ENCODE results near the gene RBM39.
"Not testable (repeated sequence)": the region's sequence is repeated elsewhere in the genome, so short reads cannot be mapped to it uniquely, and the experiment has no call there.

The RBM39 gene

DNA sequence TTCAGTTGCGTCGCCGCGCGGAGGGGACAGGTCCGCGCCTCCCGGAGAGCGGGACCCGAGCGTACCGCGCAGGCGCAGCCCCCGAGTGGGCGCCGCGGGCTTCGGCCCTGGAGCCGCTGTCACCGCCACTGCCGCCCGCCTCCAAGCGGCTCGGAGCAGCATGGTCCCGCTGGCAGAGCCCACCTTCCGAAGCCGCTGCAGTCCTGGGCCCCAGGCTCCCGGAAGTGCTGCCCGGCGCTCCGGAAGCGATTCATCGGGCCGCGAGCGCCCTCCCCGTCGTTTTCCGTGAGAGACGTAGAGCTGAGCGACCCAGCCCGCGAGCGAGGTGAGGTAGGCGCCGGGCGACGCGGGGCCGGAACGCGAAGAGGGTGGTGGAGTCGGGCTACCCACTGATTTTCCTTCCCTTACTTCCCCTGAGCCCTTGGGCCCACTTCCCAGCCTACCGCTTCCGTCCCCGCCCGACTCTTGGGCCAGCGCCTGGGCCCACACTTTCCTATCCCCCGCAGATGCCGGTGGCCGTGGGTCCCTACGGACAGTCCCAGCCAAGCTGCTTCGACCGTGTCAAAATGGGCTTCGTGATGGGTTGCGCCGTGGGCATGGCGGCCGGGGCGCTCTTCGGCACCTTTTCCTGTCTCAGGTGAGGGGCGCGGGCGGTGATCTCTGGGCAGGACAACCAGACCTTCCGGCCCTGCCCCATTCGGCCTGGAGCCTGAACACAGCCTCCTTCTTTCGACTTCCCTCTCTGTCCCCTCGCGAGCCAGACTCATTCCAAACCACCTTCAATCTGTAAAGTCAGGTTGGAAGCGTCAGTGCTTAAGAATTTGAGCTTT, 42.7 kb downstream of the RBM39 start, which contains the start of the genes NFS1 and ROMO1:
Gene NFS1, minus strand, starts transcription at position 226 of the 830 bp plus-strand sequence. Its CDS starts 64 bp downstream, at position 162.
Gene ROMO1, plus strand, starts transcription at position 279 of the 830 bp plus-strand sequence. Its CDS starts 228 bp downstream, at position 507.
- H3K27ac ChIP-seq (ENCODE audit: low read length), result peak within 1 kb of the TSS; percentile 84
- H3K4me3 ChIP-seq (ENCODE audit: low read length), result peak within 1 kb of the TSS; percentile 94
- peaks cover 39% of the 10 kb centered on the region for H3K36me3 ChIP-seq (ENCODE audit: insufficient read depth, low read depth, low read length)
- no peaks in the 10 kb centered on the region for H3K9me3 ChIP-seq (ENCODE audit: insufficient read depth, low read depth, low read length)
- H3K27me3 ChIP-seq (ENCODE audit: insufficient read depth, low read length), result no peaks in the 10 kb centered on the region
- peak within 1 kb of the TSS; percentile 95 for H3K9ac ChIP-seq (ENCODE audit: low read depth, low read length)
- no peaks in the 10 kb centered on the region for H3K4me1 ChIP-seq (ENCODE audit: insufficient read depth, low read length)

- Histone ChIP-seq H3K36me3 (ENCODE audit: insufficient read depth, low read depth, low read length) (peaks cover 31% of the 10 kb centered on the region), H3K9me3 (ENCODE audit: insufficient read depth, low read depth, low read length) (no peaks in the 10 kb centered on the region), H3K27ac (ENCODE audit: low read length) (no peak overlapping the region), H3K9ac (ENCODE audit: low read depth, low read length) (peak overlapping the region; percentile 95), H3K4me3 (ENCODE audit: low read length) (peak overlapping the region; percentile 94), H3K27me3 (ENCODE audit: insufficient read depth, low read length) (no peaks in the 10 kb centered on the region), H3K4me1 (ENCODE audit: insufficient read depth, low read length) (no peaks in the 10 kb centered on the region)
Measured at GRCh38 chr20:35698298-35699126, 43.5 kb downstream of the RBM39 start.

DNA sequence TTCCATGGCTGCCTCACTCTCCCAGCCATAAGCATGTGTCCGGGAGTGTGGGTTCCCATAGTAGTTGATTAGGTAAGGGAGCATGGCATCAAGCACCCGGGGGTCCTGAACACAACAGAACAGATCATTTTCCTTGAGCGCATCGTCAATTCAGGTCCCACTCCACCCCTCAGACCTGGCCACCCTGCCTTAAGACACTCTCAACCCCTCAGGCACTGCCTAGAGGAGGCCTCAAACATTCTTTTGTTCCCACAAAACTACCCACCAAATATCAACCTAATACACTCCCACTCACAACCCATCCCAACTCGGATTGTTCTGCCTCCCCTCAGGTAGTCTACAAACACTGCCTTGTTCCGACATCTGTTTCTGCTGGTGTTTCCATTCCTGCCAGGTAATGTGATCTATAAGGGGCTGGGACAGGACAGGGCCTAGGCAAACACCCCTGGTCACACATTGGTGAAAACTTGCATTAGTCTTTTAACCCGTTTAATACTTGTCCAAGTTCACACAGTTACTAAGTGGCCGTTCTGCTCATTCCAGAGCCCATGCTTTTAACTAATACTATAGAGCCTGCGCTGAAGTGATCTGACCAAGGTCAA, 44.3 kb downstream of the RBM39 start:
- Histone ChIP-seq H3K9me3 (ENCODE audit: insufficient read depth, low read depth, low read length) (no peaks in the 10 kb centered on the region), H3K27me3 (ENCODE audit: insufficient read depth, low read length) (no peaks in the 10 kb centered on the region), H3K27ac (ENCODE audit: low read length) (no peak overlapping the region), H3K9ac (ENCODE audit: low read depth, low read length) (peak overlapping the region; percentile 95; the same call in 1 of the 2 replicates), H3K4me1 (ENCODE audit: insufficient read depth, low read length) (no peaks in the 10 kb centered on the region), H3K4me3 (ENCODE audit: low read length) (peak overlapping the region; percentile 94), H3K36me3 (ENCODE audit: insufficient read depth, low read depth, low read length) (peaks cover 24% of the 10 kb centered on the region)

GRCh38 chr20:35695978-35696377, 46.1 kb downstream of the RBM39 start:
- no peaks in the 10 kb centered on the region for H3K27me3 ChIP-seq (ENCODE audit: insufficient read depth, low read length)
- no peak overlapping the region for H3K27ac ChIP-seq (ENCODE audit: low read length)
- no peaks in the 10 kb centered on the region for H3K4me1 ChIP-seq (ENCODE audit: insufficient read depth, low read length)
- no peak overlapping the region for H3K9ac ChIP-seq (ENCODE audit: low read depth, low read length)
- H3K4me3 ChIP-seq (ENCODE audit: low read length), result no peak overlapping the region
- peaks cover 9% of the 10 kb centered on the region for H3K36me3 ChIP-seq (ENCODE audit: insufficient read depth, low read depth, low read length)
- no peaks in the 10 kb centered on the region for H3K9me3 ChIP-seq (ENCODE audit: insufficient read depth, low read depth, low read length)

GRCh38 chr20:35695245-35695749, 46.8 kb downstream of the RBM39 start:
- no peaks in the 10 kb centered on the region for H3K27me3 ChIP-seq (ENCODE audit: insufficient read depth, low read length)
- no peaks in the 10 kb centered on the region for H3K9me3 ChIP-seq (ENCODE audit: insufficient read depth, low read depth, low read length)
- no peak overlapping the region for H3K4me3 ChIP-seq (ENCODE audit: low read length)
- H3K36me3 ChIP-seq (ENCODE audit: insufficient read depth, low read depth, low read length), result peaks cover 11% of the 10 kb centered on the region
- H3K27ac ChIP-seq (ENCODE audit: low read length), result no peak overlapping the region
- H3K4me1 ChIP-seq (ENCODE audit: insufficient read depth, low read length), result no peaks in the 10 kb centered on the region
- H3K9ac ChIP-seq (ENCODE audit: low read depth, low read length), result no peak overlapping the region

DNA sequence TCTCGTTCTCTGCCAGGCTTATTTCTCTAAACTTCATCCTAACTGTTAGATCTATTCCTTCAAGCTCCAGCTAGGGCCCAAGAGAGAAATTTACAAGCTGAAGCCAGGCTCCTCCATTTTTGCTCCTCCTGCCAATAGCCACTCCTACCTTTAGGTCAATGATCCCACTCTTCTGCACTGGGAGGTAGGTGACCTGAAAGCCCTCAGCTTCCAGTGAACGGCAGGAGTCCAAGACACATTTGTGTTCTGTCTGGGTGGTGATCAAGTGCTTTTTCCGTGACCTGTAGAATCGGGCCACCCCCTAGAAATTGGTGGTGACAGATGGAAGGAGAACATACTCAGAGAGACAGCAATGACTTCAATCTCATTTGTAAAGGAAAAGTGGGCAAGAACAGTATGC, 51.8 kb downstream of the RBM39 start:
- Histone ChIP-seq H3K9ac (ENCODE audit: low read depth, low read length) (no peak overlapping the region), H3K4me3 (ENCODE audit: low read length) (no peak overlapping the region), H3K4me1 (ENCODE audit: insufficient read depth, low read length) (no peaks in the 10 kb centered on the region), H3K27me3 (ENCODE audit: insufficient read depth, low read length) (no peaks in the 10 kb centered on the region), H3K27ac (ENCODE audit: low read length) (no peak overlapping the region), H3K36me3 (ENCODE audit: insufficient read depth, low read depth, low read length) (peaks cover 25% of the 10 kb centered on the region), H3K9me3 (ENCODE audit: insufficient read depth, low read depth, low read length) (peaks cover 13% of the 10 kb centered on the region; the same call in 1 of the 2 replicates)

DNA sequence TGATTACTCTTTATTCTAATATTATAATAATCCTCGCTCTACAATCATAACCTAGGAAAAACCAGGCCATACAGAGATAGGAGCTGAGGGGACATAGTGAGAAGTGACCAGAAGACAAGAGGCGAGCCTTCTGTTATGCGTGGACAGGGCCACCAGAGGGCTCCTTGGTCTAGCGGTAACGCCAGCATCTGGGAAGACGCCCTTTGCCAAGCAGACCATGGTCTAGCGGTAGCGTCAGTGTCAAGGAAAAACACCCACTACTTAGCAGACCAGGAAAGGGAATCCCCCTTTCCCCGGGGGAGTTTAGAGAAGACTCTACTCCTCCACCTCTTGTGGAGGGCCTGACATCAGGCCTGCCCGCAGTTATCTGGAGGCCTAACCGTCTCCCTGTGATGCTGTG, 55.2 kb downstream of the RBM39 start:
- H3K36me3 ChIP-seq (ENCODE audit: insufficient read depth, low read depth, low read length), result peaks cover 23% of the 10 kb centered on the region
- not testable (repeated sequence) for H3K27ac ChIP-seq (ENCODE audit: low read length); H3K4me1 ChIP-seq (ENCODE audit: insufficient read depth, low read length); H3K9ac ChIP-seq (ENCODE audit: low read depth, low read length); H3K27me3 ChIP-seq (ENCODE audit: insufficient read depth, low read length); H3K4me3 ChIP-seq (ENCODE audit: low read length)
- H3K9me3 ChIP-seq (ENCODE audit: insufficient read depth, low read depth, low read length), result peaks cover 13% of the 10 kb centered on the region; the same call in 1 of the 2 replicates

DNA sequence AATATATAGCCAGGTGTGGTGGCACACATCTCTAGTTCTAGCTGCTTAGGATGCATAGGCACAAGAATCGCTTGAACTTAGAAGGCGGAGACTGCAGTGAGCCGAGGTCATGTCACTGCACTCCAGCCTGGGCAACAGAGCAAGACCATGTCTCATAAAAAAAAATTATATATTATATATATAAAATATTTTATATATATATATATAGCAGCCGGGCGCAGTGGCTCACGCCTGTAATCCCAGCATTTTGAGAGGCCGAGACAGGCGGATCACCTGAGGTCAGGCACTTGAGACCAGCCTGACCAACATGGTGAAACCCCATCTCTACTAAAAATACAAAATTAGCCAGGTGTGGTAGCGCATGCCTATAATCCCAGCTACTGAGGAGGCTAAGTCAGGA, 56.7 kb downstream of the RBM39 start:
- H3K4me3 ChIP-seq (ENCODE audit: low read length); H3K27me3 ChIP-seq (ENCODE audit: insufficient read depth, low read length); H3K27ac ChIP-seq (ENCODE audit: low read length); H3K4me1 ChIP-seq (ENCODE audit: insufficient read depth, low read length); H3K9ac ChIP-seq (ENCODE audit: low read depth, low read length): not testable (repeated sequence)
- peaks cover 20% of the 10 kb centered on the region for H3K36me3 ChIP-seq (ENCODE audit: insufficient read depth, low read depth, low read length)
- peaks cover 13% of the 10 kb centered on the region; the same call in 1 of the 2 replicates for H3K9me3 ChIP-seq (ENCODE audit: insufficient read depth, low read depth, low read length)

GRCh38 chr20:35681960-35682359, 60.1 kb downstream of the RBM39 start:
- no peaks in the 10 kb centered on the region for H3K27me3 ChIP-seq (ENCODE audit: insufficient read depth, low read length)
- H3K9me3 ChIP-seq (ENCODE audit: insufficient read depth, low read depth, low read length), result no peaks in the 10 kb centered on the region
- no peak overlapping the region for H3K9ac ChIP-seq (ENCODE audit: low read depth, low read length)
- H3K36me3 ChIP-seq (ENCODE audit: insufficient read depth, low read depth, low read length), result peaks cover 1% of the 10 kb centered on the region; the same call in 1 of the 2 replicates
- no peak overlapping the region for H3K4me3 ChIP-seq (ENCODE audit: low read length)
- no peaks in the 10 kb centered on the region for H3K4me1 ChIP-seq (ENCODE audit: insufficient read depth, low read length)
- H3K27ac ChIP-seq (ENCODE audit: low read length), result no peak overlapping the region

- Histone ChIP-seq H3K4me3 (ENCODE audit: low read length) (no peak overlapping the region), H3K9me3 (ENCODE audit: insufficient read depth, low read depth, low read length) (no peaks in the 10 kb centered on the region), H3K4me1 (ENCODE audit: insufficient read depth, low read length) (no peaks in the 10 kb centered on the region), H3K27ac (ENCODE audit: low read length) (no peak overlapping the region), H3K9ac (ENCODE audit: low read depth, low read length) (no peak overlapping the region), H3K27me3 (ENCODE audit: insufficient read depth, low read length) (no peaks in the 10 kb centered on the region), H3K36me3 (ENCODE audit: insufficient read depth, low read depth, low read length) (no peaks in the 10 kb centered on the region)
Measured at GRCh38 chr20:35680452-35681183, 61.4 kb downstream of the RBM39 start.

- H3K27me3 ChIP-seq (ENCODE audit: insufficient read depth, low read length), result no peaks in the 10 kb centered on the region
- no peak overlapping the region for H3K9ac ChIP-seq (ENCODE audit: low read depth, low read length)
- H3K4me1 ChIP-seq (ENCODE audit: insufficient read depth, low read length), result no peaks in the 10 kb centered on the region
- H3K27ac ChIP-seq (ENCODE audit: low read length), result no peak overlapping the region
- no peaks in the 10 kb centered on the region for H3K9me3 ChIP-seq (ENCODE audit: insufficient read depth, low read depth, low read length)
- H3K4me3 ChIP-seq (ENCODE audit: low read length), result no peak overlapping the region
- H3K36me3 ChIP-seq (ENCODE audit: insufficient read depth, low read depth, low read length), result peaks cover 28% of the 10 kb centered on the region
Measured at GRCh38 chr20:35674921-35675320, 67.1 kb downstream of the RBM39 start.

Data from iPS-20b (cell line).